PC-9 (cell line): ENCODE results near the gene LRP1B. TPM values are rescaled to one million over a fixed set of nuclear protein-coding genes. Genes with fewer than 3 reads are reported as not detected.

Experiments used
- BruUV-seq: library from RNA; stranded (reverse); fragments of 400-500 nt; replicated peaks from 2 replicates; lab custom pipeline; 2021; lab: Mats Ljungman, UMichigan
- CTCF ChIA-PET: fragments of 300-600 bp; sonication (Branson Sonifier 250); formaldehyde crosslinking; loops from one replicate; lab custom pipeline; 2022; ENCODE audit warnings: antibody characterized with exemption; lab: Charles Lee
- POLR2A ChIA-PET: fragments of 300-600 bp; sonication (Branson Sonifier 250); formaldehyde crosslinking; loops from one replicate; lab custom pipeline; 2022; ENCODE audit warnings: antibody characterized with exemption; ENCODE audit not compliant: unreplicated experiment; lab: Charles Lee
- DNase-seq, 2 experiments: peaks; one replicate each; pipeline versions ENCODE4 v3.0.0 to v3.0.0-alpha.2; 2015 to 2022; ENCODE audit warnings: mixed read lengths in 1 of 2
- H2AFZ ChIP-seq: fragments of 200-600 bp; sonication (generic); 2 replicates; pipeline ENCODE4 v1.8.1; 2017; ENCODE audit warnings: antibody characterized with exemption
- H3F3A ChIP-seq: fragments of 200-600 bp; sonication (generic); 2 replicates; pipeline ENCODE4 v1.8.1; 2017; ENCODE audit warnings: antibody characterized with exemption, mild to moderate bottlenecking, low read depth; ENCODE audit not compliant: insufficient read depth
- H3K27ac ChIP-seq: fragments of 200-600 bp; sonication (generic); 2 replicates; pipeline ENCODE4 v1.6.1; 2016; ENCODE audit warnings: mixed run types
- H3K27me3 ChIP-seq: fragments of 200-600 bp; sonication (generic); 2 replicates; pipeline ENCODE4 v1.6.1; 2016; ENCODE audit warnings: low read depth, mixed run types; ENCODE audit not compliant: insufficient read depth
- H3K36me3 ChIP-seq: fragments of 200-600 bp; sonication (generic); 2 replicates; pipeline ENCODE4 v1.6.1; 2016; ENCODE audit warnings: low read depth, mixed run types
- H3K4me1 ChIP-seq: fragments of 200-600 bp; sonication (generic); replicated peaks from 2 replicates; pipeline ENCODE4 v1.6.1; 2016; ENCODE audit warnings: mixed run types; ENCODE audit not compliant: insufficient read depth
- H3K4me2 ChIP-seq: fragments of 200-600 bp; sonication (generic); 2 replicates; pipeline ENCODE4 v1.6.1; 2017; ENCODE audit warnings: mixed run types
- H3K4me3 ChIP-seq: fragments of 200-600 bp; sonication (generic); 2 replicates; pipeline ENCODE4 v1.6.1; 2016; ENCODE audit warnings: mixed run types
- H3K79me2 ChIP-seq: fragments of 200-600 bp; sonication (generic); 2 replicates; pipeline ENCODE4 v1.6.1; 2017; ENCODE audit warnings: low read depth, mixed run types
- H3K9me2 ChIP-seq: fragments of 200-600 bp; sonication (generic); 2 replicates; pipeline ENCODE4 v1.8.1; 2017; ENCODE audit warnings: mild to moderate bottlenecking; ENCODE audit not compliant: insufficient read depth
- H3K9me3 ChIP-seq: fragments of 200-600 bp; sonication (generic); 2 replicates; pipeline ENCODE4 v1.8.1; 2016; ENCODE audit warnings: low read depth; ENCODE audit not compliant: insufficient read depth
- H4K20me1 ChIP-seq: fragments of 200-600 bp; sonication (generic); 2 replicates; pipeline ENCODE4 v1.8.1; 2017; ENCODE audit not compliant: insufficient read depth
- CTCF ChIP-seq: fragments of 200-600 bp; sonication (generic); conservative IDR thresholded peaks from 2 replicates; pipeline ENCODE4 v1.6.1; 2017; ENCODE audit warnings: mixed run types, antibody characterized with exemption, mild to moderate bottlenecking, moderate library complexity
- EZH2 ChIP-seq: fragments of 200-600 bp; sonication (generic); IDR thresholded peaks from 2 replicates; pipeline ENCODE4 v1.8.0; 2017; ENCODE audit warnings: antibody characterized with exemption, low read depth
- intact Hi-C: fragments of 100-400 bp; cut with micrococcal nuclease; formaldehyde crosslinking; loops from one replicate; pipeline ENCODE4 v1.10.0; 2022; ENCODE audit not compliant: unreplicated experiment
- total RNA-seq: library from RNA; stranded (reverse); gene quantifications from 2 replicates; pipeline ENCODE4 v1.2.3, GENCODE V29; 2021

The LRP1B gene
- total RNA-seq, 1 experiment from 2014 or later: 1.7 TPM

DNA sequence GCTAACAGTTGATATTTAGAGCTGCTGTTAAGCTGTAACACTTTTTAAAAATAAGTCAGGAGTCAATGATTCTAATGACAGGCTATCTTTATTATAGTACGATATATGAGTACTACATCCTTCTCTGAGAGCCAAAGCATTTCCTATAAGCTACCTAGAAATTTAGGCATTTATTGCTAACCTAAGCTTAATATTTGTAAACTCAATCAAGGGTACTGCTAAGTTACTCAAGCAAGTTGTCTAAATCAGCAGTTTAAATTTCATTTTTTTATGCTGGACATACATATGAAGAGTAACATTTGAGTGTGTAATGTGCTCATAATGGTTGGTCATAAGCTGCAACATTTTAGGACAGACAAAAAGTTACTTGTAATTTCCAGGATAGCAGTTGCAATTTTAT lies 1774.1 kb downstream of the LRP1B start:
- Histone ChIP-seq H3K4me1 (no peaks in the 10 kb centered on the region), H3F3A (no peaks in the 10 kb centered on the region), H3K9me2 (no peaks in the 10 kb centered on the region), H3K4me3 (no peak overlapping the region), H2AFZ (no peak overlapping the region), H3K36me3 (no peaks in the 10 kb centered on the region), H4K20me1 (no peaks in the 10 kb centered on the region), H3K27ac (no peak overlapping the region), H3K27me3 (no peaks in the 10 kb centered on the region), H3K4me2 (no peak overlapping the region), H3K9me3 (no peaks in the 10 kb centered on the region), H3K79me2 (no peaks in the 10 kb centered on the region)
- BruUV-seq: no TSS peak
- no peak for DNase-seq
- POLR2A ChIA-PET: no interaction called here
- TF ChIP-seq CTCF (no peak), EZH2 (no peak)
- intact Hi-C loops: no loop called here
- CTCF ChIA-PET: no interaction called here

GRCh38 chr2:140355511-140356090 lies 1775.2 kb downstream of the LRP1B start:
- no peaks in the 10 kb centered on the region for H3K79me2 ChIP-seq
- no peaks in the 10 kb centered on the region for H3K27me3 ChIP-seq
- no peak for DNase-seq
- intact Hi-C loops: no loop called here
- no peaks in the 10 kb centered on the region for H3F3A ChIP-seq
- H3K36me3 ChIP-seq: no peaks in the 10 kb centered on the region
- no peak overlapping the region for H3K4me2 ChIP-seq
- no peak overlapping the region for H2AFZ ChIP-seq
- no peak overlapping the region for H3K4me3 ChIP-seq
- H3K27ac ChIP-seq: no peak overlapping the region
- no TSS peak for BruUV-seq
- ChIA-PET POLR2A (no interaction called here), CTCF (no interaction called here)
- no peaks in the 10 kb centered on the region for H3K9me3 ChIP-seq
- no peaks in the 10 kb centered on the region for H4K20me1 ChIP-seq
- H3K9me2 ChIP-seq: no peaks in the 10 kb centered on the region
- TF ChIP-seq EZH2 (no peak), CTCF (no peak)
- no peaks in the 10 kb centered on the region for H3K4me1 ChIP-seq

- Histone ChIP-seq H3K79me2 (no peaks in the 10 kb centered on the region), H4K20me1 (no peaks in the 10 kb centered on the region), H3K9me2 (no peaks in the 10 kb centered on the region), H3K9me3 (no peaks in the 10 kb centered on the region), H3K27me3 (no peaks in the 10 kb centered on the region), H2AFZ (no peak overlapping the region), H3K4me1 (no peaks in the 10 kb centered on the region), H3K4me2 (no peak overlapping the region), H3F3A (no peaks in the 10 kb centered on the region), H3K27ac (no peak overlapping the region), H3K4me3 (no peak overlapping the region), H3K36me3 (no peaks in the 10 kb centered on the region)
- no peak for TF ChIP-seq CTCF
- DNase-seq: no peak
- POLR2A ChIA-PET: no interaction called here
- CTCF ChIA-PET: no interaction called here
- BruUV-seq: no TSS peak
- intact Hi-C loops: no loop called here
These were observed 1776.3 kb downstream of the LRP1B start for GRCh38 chr2:140354544-140354943.
